Putamen (tissue), 1 donor: ENCODE data around the gene PYGB.

Experiments used
- DNase-seq: peaks from one replicate; pipeline ENCODE4 v3.0.0-alpha.2; 2016; ENCODE audit warnings: low spot score

The PYGB gene

GRCh38 chr20:25271486-25272222, 23.8 kb downstream of the PYGB start:
- no peak for DNase-seq

- DNase-seq, result no peak
Measured at GRCh38 chr20:25272223-25273000, 24.5 kb downstream of the PYGB start.

GRCh38 chr20:25273046-25273445, 25.2 kb downstream of the PYGB start:
- peak; percentile 52 for DNase-seq

- DNase-seq, result no peak
Measured at GRCh38 chr20:25273541-25274358, 25.9 kb downstream of the PYGB start.

- no peak for DNase-seq
Measured at GRCh38 chr20:25274481-25274880, 26.6 kb downstream of the PYGB start.

GRCh38 chr20:25274891-25275812, 27.3 kb downstream of the PYGB start:
- no peak for DNase-seq

- no peak for DNase-seq
Measured at GRCh38 chr20:25275813-25276532, 28.1 kb downstream of the PYGB start.

GRCh38 chr20:25276533-25277050, 28.7 kb downstream of the PYGB start:
- no peak for DNase-seq

- DNase-seq, result no peak
Measured at GRCh38 chr20:25277051-25277801, 29.3 kb downstream of the PYGB start.

- DNase-seq, result no peak
Measured at GRCh38 chr20:25277941-25278521, 30.1 kb downstream of the PYGB start.

- no peak for DNase-seq
Measured at GRCh38 chr20:25278636-25279361, 30.9 kb downstream of the PYGB start.

GRCh38 chr20:25279403-25279802, 31.5 kb downstream of the PYGB start:
- no peak for DNase-seq

- no peak for DNase-seq
Measured at GRCh38 chr20:25280051-25280573, 32.2 kb downstream of the PYGB start.

- DNase-seq, result no peak
Measured at GRCh38 chr20:25280574-25281535, 33.0 kb downstream of the PYGB start.

- DNase-seq, result no peak
Measured at GRCh38 chr20:25281541-25281991, 33.7 kb downstream of the PYGB start.

- no peak for DNase-seq
Measured at GRCh38 chr20:25282034-25282781, 34.3 kb downstream of the PYGB start.
